Measurements from ENCODE around the gene ARTN.

Gene ARTN

GRCh38 chr1:43986712-43987111, 53.1 kb downstream of the ARTN start:
- no peak for DNase-seq (ENCODE audit: low spot score)

All from NAMALWA (cell line).